ENCODE data around the gene GPR78.

DNA sequence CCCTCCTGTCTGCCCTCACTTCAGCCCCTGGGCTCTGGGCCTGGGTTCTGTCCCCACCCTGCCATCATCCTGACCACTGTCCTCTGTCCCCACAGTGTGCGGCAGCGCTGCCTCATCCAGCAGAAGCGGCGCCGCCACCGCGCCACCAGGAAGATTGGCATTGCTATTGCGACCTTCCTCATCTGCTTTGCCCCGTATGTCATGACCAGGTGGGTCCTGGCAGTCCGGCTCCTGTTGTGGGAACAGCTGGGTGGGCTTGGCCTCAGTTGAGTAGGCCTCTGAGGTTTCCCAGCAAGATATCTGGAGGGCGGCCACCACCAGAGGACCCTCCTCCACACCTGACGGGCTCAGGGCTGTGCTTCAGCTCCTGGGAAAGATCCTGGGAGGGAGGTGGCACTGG lies 2.2 kb downstream of the GPR78 start:
- no peak for TF ChIP-seq EZH2 (IDR thresholded peaks at IDR 0.05; ENCODE audit: insufficient read depth, low read length)
- TF ChIP-seq, protein P1, sequence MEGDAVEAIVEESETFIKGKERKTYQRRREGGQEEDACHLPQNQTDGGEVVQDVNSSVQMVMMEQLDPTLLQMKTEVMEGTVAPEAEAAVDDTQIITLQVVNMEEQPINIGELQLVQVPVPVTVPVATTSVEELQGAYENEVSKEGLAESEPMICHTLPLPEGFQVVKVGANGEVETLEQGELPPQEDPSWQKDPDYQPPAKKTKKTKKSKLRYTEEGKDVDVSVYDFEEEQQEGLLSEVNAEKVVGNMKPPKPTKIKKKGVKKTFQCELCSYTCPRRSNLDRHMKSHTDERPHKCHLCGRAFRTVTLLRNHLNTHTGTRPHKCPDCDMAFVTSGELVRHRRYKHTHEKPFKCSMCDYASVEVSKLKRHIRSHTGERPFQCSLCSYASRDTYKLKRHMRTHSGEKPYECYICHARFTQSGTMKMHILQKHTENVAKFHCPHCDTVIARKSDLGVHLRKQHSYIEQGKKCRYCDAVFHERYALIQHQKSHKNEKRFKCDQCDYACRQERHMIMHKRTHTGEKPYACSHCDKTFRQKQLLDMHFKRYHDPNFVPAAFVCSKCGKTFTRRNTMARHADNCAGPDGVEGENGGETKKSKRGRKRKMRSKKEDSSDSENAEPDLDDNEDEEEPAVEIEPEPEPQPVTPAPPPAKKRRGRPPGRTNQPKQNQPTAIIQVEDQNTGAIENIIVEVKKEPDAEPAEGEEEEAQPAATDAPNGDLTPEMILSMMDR (IDR thresholded peaks at IDR 0.05; ENCODE audit: insufficient read depth, low read depth, low read length): no peak
